ENCODE data around the gene UBE2G1. TPM values are rescaled to one million over a fixed set of nuclear protein-coding genes. Genes with fewer than 3 reads are reported as not detected.
A peak's percentile ranks its signal among the peaks of the same experiment; 100 is the strongest.

Gene UBE2G1
- 10 to 100 TPM; 28.4 to 45.7 TPM for polyA plus RNA-seq

GRCh38 chr17:4366327-4367063 lies at the start of gene UBE2G1:
Gene UBE2G1, minus strand, starts transcription at chr17:4366675. Its CDS starts 359 bp downstream, at chr17:4366316.
- Histone ChIP-seq H3K27me3 (ENCODE audit: control insufficient read depth in 1 of 2, insufficient read depth in 2 of 2, low read length in 2 of 2) (no peaks in the 10 kb centered on the region), H3K27ac (ENCODE audit: low read depth in 2 of 2, low read length in 1 of 2) (peak within 1 kb of the TSS; percentile 97 to 99), H3K4me3 (ENCODE audit: low read depth in 1 of 2, low read length in 2 of 2) (peak within 1 kb of the TSS; percentile 96 to 98), H3K36me3 (ENCODE audit: control insufficient read depth in 2 of 2, insufficient read depth in 2 of 2, low read length in 1 of 2) (no peaks in the 10 kb centered on the region), H3K4me1 (ENCODE audit: control insufficient read depth in 2 of 2, insufficient read depth in 2 of 2, low read length in 1 of 2) (peaks cover 0 to 5% of the 10 kb centered on the region in 2 donors), H3K9me3 (ENCODE audit: control insufficient read depth in 2 of 2, insufficient read depth in 1 of 2, low read depth in 1 of 2, low read length in 1 of 2) (no peaks in the 10 kb centered on the region)
- WGBS, 2 donors, result 1% methylated on average over 47 to 77 of the region's 77 CpGs

- Histone ChIP-seq H3K27ac (ENCODE audit: low read depth in 2 of 2, low read length in 1 of 2) (no peak overlapping the region), H3K4me1 (ENCODE audit: control insufficient read depth in 2 of 2, insufficient read depth in 2 of 2, low read length in 1 of 2) (no peaks in the 10 kb centered on the region), H3K9me3 (ENCODE audit: control insufficient read depth in 2 of 2, insufficient read depth in 1 of 2, low read depth in 1 of 2, low read length in 1 of 2) (no peaks in the 10 kb centered on the region), H3K36me3 (ENCODE audit: control insufficient read depth in 2 of 2, insufficient read depth in 2 of 2, low read length in 1 of 2) (no peaks in the 10 kb centered on the region), H3K27me3 (ENCODE audit: control insufficient read depth in 1 of 2, insufficient read depth in 2 of 2, low read length in 2 of 2) (no peaks in the 10 kb centered on the region), H3K4me3 (ENCODE audit: low read depth in 1 of 2, low read length in 2 of 2) (no peak overlapping the region)
- WGBS, 2 donors, result 35 to 37% methylated on average over 25 to 27 of the region's 27 CpGs
These were observed 46.7 kb upstream of the UBE2G1 start for GRCh38 chr17:4412933-4413831.

GRCh38 chr17:4411201-4411600 lies 44.7 kb upstream of the UBE2G1 start:
- Histone ChIP-seq H3K27ac (ENCODE audit: low read depth in 2 of 2, low read length in 1 of 2) (no peak overlapping the region), H3K9me3 (ENCODE audit: control insufficient read depth in 2 of 2, insufficient read depth in 1 of 2, low read depth in 1 of 2, low read length in 1 of 2) (no peaks in the 10 kb centered on the region), H3K4me3 (ENCODE audit: low read depth in 1 of 2, low read length in 2 of 2) (no peak overlapping the region), H3K27me3 (ENCODE audit: control insufficient read depth in 1 of 2, insufficient read depth in 2 of 2, low read length in 2 of 2) (no peaks in the 10 kb centered on the region), H3K4me1 (ENCODE audit: control insufficient read depth in 2 of 2, insufficient read depth in 2 of 2, low read length in 1 of 2) (no peaks in the 10 kb centered on the region), H3K36me3 (ENCODE audit: control insufficient read depth in 2 of 2, insufficient read depth in 2 of 2, low read length in 1 of 2) (no peaks in the 10 kb centered on the region)
- WGBS, 2 donors, result 78 to 82% methylated on average over 3 of the region's 3 CpGs

GRCh38 chr17:4409659-4410058 lies 43.2 kb upstream of the UBE2G1 start:
- Histone ChIP-seq H3K4me3 (ENCODE audit: low read depth in 1 of 2, low read length in 2 of 2) (no peak overlapping the region), H3K27me3 (ENCODE audit: control insufficient read depth in 1 of 2, insufficient read depth in 2 of 2, low read length in 2 of 2) (no peaks in the 10 kb centered on the region), H3K27ac (ENCODE audit: low read depth in 2 of 2, low read length in 1 of 2) (no peak overlapping the region), H3K36me3 (ENCODE audit: control insufficient read depth in 2 of 2, insufficient read depth in 2 of 2, low read length in 1 of 2) (no peaks in the 10 kb centered on the region), H3K4me1 (ENCODE audit: control insufficient read depth in 2 of 2, insufficient read depth in 2 of 2, low read length in 1 of 2) (no peaks in the 10 kb centered on the region), H3K9me3 (ENCODE audit: control insufficient read depth in 2 of 2, insufficient read depth in 1 of 2, low read depth in 1 of 2, low read length in 1 of 2) (no peaks in the 10 kb centered on the region)
- WGBS, 2 donors, result 48 to 56% methylated on average over 6 of the region's 6 CpGs

GRCh38 chr17:4407851-4408250 lies 41.4 kb upstream of the UBE2G1 start:
- no peaks in the 10 kb centered on the region for H3K4me1 ChIP-seq (ENCODE audit: control insufficient read depth in 2 of 2, insufficient read depth in 2 of 2, low read length in 1 of 2)
- H3K4me3 ChIP-seq (ENCODE audit: low read depth in 1 of 2, low read length in 2 of 2), result no peak overlapping the region
- H3K27ac ChIP-seq (ENCODE audit: low read depth in 2 of 2, low read length in 1 of 2), result peak overlapping the region in 1 of 2 donors; percentile 60
- H3K9me3 ChIP-seq (ENCODE audit: control insufficient read depth in 2 of 2, insufficient read depth in 1 of 2, low read depth in 1 of 2, low read length in 1 of 2), result no peaks in the 10 kb centered on the region
- no peaks in the 10 kb centered on the region for H3K27me3 ChIP-seq (ENCODE audit: control insufficient read depth in 1 of 2, insufficient read depth in 2 of 2, low read length in 2 of 2)
- no peaks in the 10 kb centered on the region for H3K36me3 ChIP-seq (ENCODE audit: control insufficient read depth in 2 of 2, insufficient read depth in 2 of 2, low read length in 1 of 2)
- WGBS, 2 donors, result 55 to 58% methylated on average over 8 of the region's 8 CpGs

GRCh38 chr17:4407216-4407615 lies 40.7 kb upstream of the UBE2G1 start:
- Histone ChIP-seq H3K27ac (ENCODE audit: low read depth in 2 of 2, low read length in 1 of 2) (peak overlapping the region in 1 of 2 donors; percentile 7), H3K27me3 (ENCODE audit: control insufficient read depth in 1 of 2, insufficient read depth in 2 of 2, low read length in 2 of 2) (no peaks in the 10 kb centered on the region), H3K4me1 (ENCODE audit: control insufficient read depth in 2 of 2, insufficient read depth in 2 of 2, low read length in 1 of 2) (no peaks in the 10 kb centered on the region), H3K4me3 (ENCODE audit: low read depth in 1 of 2, low read length in 2 of 2) (no peak overlapping the region), H3K9me3 (ENCODE audit: control insufficient read depth in 2 of 2, insufficient read depth in 1 of 2, low read depth in 1 of 2, low read length in 1 of 2) (no peaks in the 10 kb centered on the region), H3K36me3 (ENCODE audit: control insufficient read depth in 2 of 2, insufficient read depth in 2 of 2, low read length in 1 of 2) (no peaks in the 10 kb centered on the region)
- WGBS, 2 donors, result 62 to 67% methylated on average over 7 of the region's 7 CpGs

GRCh38 chr17:4406386-4406785 lies 39.9 kb upstream of the UBE2G1 start:
- no peaks in the 10 kb centered on the region for H3K27me3 ChIP-seq (ENCODE audit: control insufficient read depth in 1 of 2, insufficient read depth in 2 of 2, low read length in 2 of 2)
- WGBS, 2 donors, result 88 to 94% methylated on average over 10 of the region's 10 CpGs
- H3K36me3 ChIP-seq (ENCODE audit: control insufficient read depth in 2 of 2, insufficient read depth in 2 of 2, low read length in 1 of 2), result no peaks in the 10 kb centered on the region
- no peaks in the 10 kb centered on the region for H3K9me3 ChIP-seq (ENCODE audit: control insufficient read depth in 2 of 2, insufficient read depth in 1 of 2, low read depth in 1 of 2, low read length in 1 of 2)
- no peak overlapping the region for H3K4me3 ChIP-seq (ENCODE audit: low read depth in 1 of 2, low read length in 2 of 2)
- no peak overlapping the region for H3K27ac ChIP-seq (ENCODE audit: low read depth in 2 of 2, low read length in 1 of 2)
- no peaks in the 10 kb centered on the region for H3K4me1 ChIP-seq (ENCODE audit: control insufficient read depth in 2 of 2, insufficient read depth in 2 of 2, low read length in 1 of 2)

- no peak overlapping the region for H3K27ac ChIP-seq (ENCODE audit: low read depth in 2 of 2, low read length in 1 of 2)
- WGBS, 2 donors, result 92 to 94% methylated on average over 5 of the region's 5 CpGs
- H3K9me3 ChIP-seq (ENCODE audit: control insufficient read depth in 2 of 2, insufficient read depth in 1 of 2, low read depth in 1 of 2, low read length in 1 of 2), result no peaks in the 10 kb centered on the region
- no peak overlapping the region for H3K4me3 ChIP-seq (ENCODE audit: low read depth in 1 of 2, low read length in 2 of 2)
- no peaks in the 10 kb centered on the region for H3K27me3 ChIP-seq (ENCODE audit: control insufficient read depth in 1 of 2, insufficient read depth in 2 of 2, low read length in 2 of 2)
- no peaks in the 10 kb centered on the region for H3K4me1 ChIP-seq (ENCODE audit: control insufficient read depth in 2 of 2, insufficient read depth in 2 of 2, low read length in 1 of 2)
- no peaks in the 10 kb centered on the region for H3K36me3 ChIP-seq (ENCODE audit: control insufficient read depth in 2 of 2, insufficient read depth in 2 of 2, low read length in 1 of 2)
These were observed 39.2 kb upstream of the UBE2G1 start for GRCh38 chr17:4405699-4406098.

GRCh38 chr17:4405038-4405669 lies 38.7 kb upstream of the UBE2G1 start:
- no peaks in the 10 kb centered on the region for H3K4me1 ChIP-seq (ENCODE audit: control insufficient read depth in 2 of 2, insufficient read depth in 2 of 2, low read length in 1 of 2)

More at GRCh38 chr17:4405038-4405669, 38.7 kb upstream of the UBE2G1 start:
- H3K36me3 ChIP-seq (ENCODE audit: control insufficient read depth in 2 of 2, insufficient read depth in 2 of 2, low read length in 1 of 2), result no peaks in the 10 kb centered on the region
- H3K4me3 ChIP-seq (ENCODE audit: low read depth in 1 of 2, low read length in 2 of 2), result no peak overlapping the region
- H3K27me3 ChIP-seq (ENCODE audit: control insufficient read depth in 1 of 2, insufficient read depth in 2 of 2, low read length in 2 of 2), result no peaks in the 10 kb centered on the region
- WGBS, 2 donors, result 79 to 82% methylated on average over 7 of the region's 7 CpGs
- H3K9me3 ChIP-seq (ENCODE audit: control insufficient read depth in 2 of 2, insufficient read depth in 1 of 2, low read depth in 1 of 2, low read length in 1 of 2), result no peaks in the 10 kb centered on the region
- no peak overlapping the region for H3K27ac ChIP-seq (ENCODE audit: low read depth in 2 of 2, low read length in 1 of 2)
